ENCODE data around the gene ABLIM2.
A peak's percentile ranks its signal among the peaks of the same experiment; 100 is the strongest.

ABLIM2 gene

DNA sequence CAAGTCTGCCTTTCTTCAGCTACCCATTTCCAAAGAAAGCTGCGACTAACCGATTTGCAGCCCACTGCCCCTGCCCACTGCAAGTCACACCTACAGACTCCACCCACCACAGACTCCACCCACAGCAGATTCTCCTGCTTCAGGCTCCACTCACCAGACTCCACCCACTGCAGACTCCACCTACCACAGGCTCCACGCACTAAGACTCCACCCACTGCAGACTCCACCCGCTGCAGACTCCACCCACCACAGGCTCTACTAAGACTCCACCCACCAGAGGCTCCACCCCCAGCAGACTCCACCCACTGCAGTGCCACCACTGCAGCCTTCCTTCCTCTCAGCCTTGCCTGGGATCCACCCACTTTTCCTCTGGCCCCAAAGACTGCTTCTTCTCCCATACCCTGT is 41.3 kb downstream of the ABLIM2 start:
- Histone ChIP-seq H3K36me3 (ENCODE audit: control insufficient read depth, insufficient read depth, low read length) (no peaks in the 10 kb centered on the region), H3K27me3 (ENCODE audit: control insufficient read depth, insufficient read depth, low read length) (no peaks in the 10 kb centered on the region), H3K9me3 (ENCODE audit: control insufficient read depth, low read length) (no peaks in the 10 kb centered on the region), H3K4me1 (ENCODE audit: control insufficient read depth, insufficient read depth, low read length) (peaks cover 38% of the 10 kb centered on the region), H3K4me3 (ENCODE audit: low read length) (no peak overlapping the region), H3K9ac (ENCODE audit: low read length) (no peak overlapping the region)

GRCh38 chr4:8115916-8116315 is 42.7 kb downstream of the ABLIM2 start:
- Histone ChIP-seq H3K27me3 (ENCODE audit: control insufficient read depth, insufficient read depth, low read length) (no peaks in the 10 kb centered on the region), H3K4me1 (ENCODE audit: control insufficient read depth, insufficient read depth, low read length) (peaks cover 38% of the 10 kb centered on the region), H3K9ac (ENCODE audit: low read length) (no peak overlapping the region), H3K4me3 (ENCODE audit: low read length) (no peak overlapping the region), H3K36me3 (ENCODE audit: control insufficient read depth, insufficient read depth, low read length) (no peaks in the 10 kb centered on the region), H3K9me3 (ENCODE audit: control insufficient read depth, low read length) (no peaks in the 10 kb centered on the region)

DNA sequence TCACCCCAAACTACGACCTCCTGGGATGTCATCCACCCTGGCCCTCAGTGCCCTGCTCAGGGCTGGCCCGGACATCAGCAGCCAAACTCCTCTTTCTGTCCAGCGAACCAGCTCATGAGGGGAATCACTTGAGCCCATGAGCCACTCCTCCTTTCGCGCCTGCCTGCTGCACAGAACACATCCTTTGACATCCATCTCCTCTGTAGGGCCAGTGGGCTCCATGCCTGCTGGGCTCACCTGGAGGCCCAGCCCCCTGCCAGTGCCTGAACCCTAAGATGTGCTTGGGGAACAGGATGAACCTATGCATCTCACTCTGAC is 43.5 kb downstream of the ABLIM2 start:
- Histone ChIP-seq H3K36me3 (ENCODE audit: control insufficient read depth, insufficient read depth, low read length) (no peaks in the 10 kb centered on the region), H3K9me3 (ENCODE audit: control insufficient read depth, low read length) (no peaks in the 10 kb centered on the region), H3K27me3 (ENCODE audit: control insufficient read depth, insufficient read depth, low read length) (no peaks in the 10 kb centered on the region), H3K4me1 (ENCODE audit: control insufficient read depth, insufficient read depth, low read length) (peaks cover 38% of the 10 kb centered on the region), H3K4me3 (ENCODE audit: low read length) (no peak overlapping the region), H3K9ac (ENCODE audit: low read length) (no peak overlapping the region)

- H3K4me1 ChIP-seq (ENCODE audit: control insufficient read depth, insufficient read depth, low read length): peaks cover 38% of the 10 kb centered on the region
- no peaks in the 10 kb centered on the region for H3K9me3 ChIP-seq (ENCODE audit: control insufficient read depth, low read length)
- no peak overlapping the region for H3K4me3 ChIP-seq (ENCODE audit: low read length)
These were observed 44.0 kb downstream of the ABLIM2 start for GRCh38 chr4:8114456-8115202.

GRCh38 chr4:8113611-8114377 is 44.8 kb downstream of the ABLIM2 start:
- Histone ChIP-seq H3K36me3 (ENCODE audit: control insufficient read depth, insufficient read depth, low read length) (no peaks in the 10 kb centered on the region), H3K9me3 (ENCODE audit: control insufficient read depth, low read length) (no peaks in the 10 kb centered on the region), H3K9ac (ENCODE audit: low read length) (peak overlapping the region; percentile 58), H3K4me3 (ENCODE audit: low read length) (peak overlapping the region; percentile 38), H3K4me1 (ENCODE audit: control insufficient read depth, insufficient read depth, low read length) (peaks cover 42% of the 10 kb centered on the region), H3K27me3 (ENCODE audit: control insufficient read depth, insufficient read depth, low read length) (no peaks in the 10 kb centered on the region)

More at GRCh38 chr4:8114456-8115202, 44.0 kb downstream of the ABLIM2 start:
- H3K9ac ChIP-seq (ENCODE audit: low read length): peak overlapping the region; percentile 58
- H3K27me3 ChIP-seq (ENCODE audit: control insufficient read depth, insufficient read depth, low read length): no peaks in the 10 kb centered on the region
- H3K36me3 ChIP-seq (ENCODE audit: control insufficient read depth, insufficient read depth, low read length): no peaks in the 10 kb centered on the region

GRCh38 chr4:8112672-8113071 is 45.9 kb downstream of the ABLIM2 start:
- no peak overlapping the region for H3K4me3 ChIP-seq (ENCODE audit: low read length)
- H3K9me3 ChIP-seq (ENCODE audit: control insufficient read depth, low read length): no peaks in the 10 kb centered on the region
- no peaks in the 10 kb centered on the region for H3K27me3 ChIP-seq (ENCODE audit: control insufficient read depth, insufficient read depth, low read length)
- H3K9ac ChIP-seq (ENCODE audit: low read length): peak overlapping the region; percentile 58
- H3K4me1 ChIP-seq (ENCODE audit: control insufficient read depth, insufficient read depth, low read length): peaks cover 47% of the 10 kb centered on the region
- no peaks in the 10 kb centered on the region for H3K36me3 ChIP-seq (ENCODE audit: control insufficient read depth, insufficient read depth, low read length)

DNA sequence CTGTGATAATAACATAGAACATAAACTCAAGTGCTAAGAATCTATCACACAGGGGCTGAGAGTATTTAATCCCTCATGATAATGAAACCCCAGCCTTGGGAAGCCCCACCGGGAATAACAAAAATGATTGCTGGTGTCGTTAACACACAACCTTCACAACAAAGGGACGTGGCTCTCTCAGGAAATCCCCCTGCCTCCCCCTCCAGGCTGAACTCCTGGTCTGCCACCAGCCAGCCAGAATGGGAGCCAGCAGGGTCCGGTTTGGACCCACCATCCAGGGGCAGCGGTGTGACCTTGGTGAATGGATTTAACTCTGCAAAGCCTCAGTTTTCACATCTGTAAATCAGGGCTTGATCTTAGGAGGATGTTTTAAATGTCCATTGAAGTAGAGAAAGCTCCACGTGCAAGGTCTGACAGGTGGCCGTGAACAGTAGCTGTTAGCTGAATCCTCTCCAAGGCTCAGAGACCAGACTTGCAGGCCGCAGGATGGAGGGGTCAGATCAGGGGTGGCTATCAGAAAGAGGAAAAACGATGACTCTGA is 46.5 kb downstream of the ABLIM2 start:
- Histone ChIP-seq H3K27me3 (ENCODE audit: control insufficient read depth, insufficient read depth, low read length) (no peaks in the 10 kb centered on the region), H3K36me3 (ENCODE audit: control insufficient read depth, insufficient read depth, low read length) (no peaks in the 10 kb centered on the region), H3K4me1 (ENCODE audit: control insufficient read depth, insufficient read depth, low read length) (peaks cover 44% of the 10 kb centered on the region), H3K9ac (ENCODE audit: low read length) (no peak overlapping the region), H3K4me3 (ENCODE audit: low read length) (no peak overlapping the region), H3K9me3 (ENCODE audit: control insufficient read depth, low read length) (no peaks in the 10 kb centered on the region)

DNA sequence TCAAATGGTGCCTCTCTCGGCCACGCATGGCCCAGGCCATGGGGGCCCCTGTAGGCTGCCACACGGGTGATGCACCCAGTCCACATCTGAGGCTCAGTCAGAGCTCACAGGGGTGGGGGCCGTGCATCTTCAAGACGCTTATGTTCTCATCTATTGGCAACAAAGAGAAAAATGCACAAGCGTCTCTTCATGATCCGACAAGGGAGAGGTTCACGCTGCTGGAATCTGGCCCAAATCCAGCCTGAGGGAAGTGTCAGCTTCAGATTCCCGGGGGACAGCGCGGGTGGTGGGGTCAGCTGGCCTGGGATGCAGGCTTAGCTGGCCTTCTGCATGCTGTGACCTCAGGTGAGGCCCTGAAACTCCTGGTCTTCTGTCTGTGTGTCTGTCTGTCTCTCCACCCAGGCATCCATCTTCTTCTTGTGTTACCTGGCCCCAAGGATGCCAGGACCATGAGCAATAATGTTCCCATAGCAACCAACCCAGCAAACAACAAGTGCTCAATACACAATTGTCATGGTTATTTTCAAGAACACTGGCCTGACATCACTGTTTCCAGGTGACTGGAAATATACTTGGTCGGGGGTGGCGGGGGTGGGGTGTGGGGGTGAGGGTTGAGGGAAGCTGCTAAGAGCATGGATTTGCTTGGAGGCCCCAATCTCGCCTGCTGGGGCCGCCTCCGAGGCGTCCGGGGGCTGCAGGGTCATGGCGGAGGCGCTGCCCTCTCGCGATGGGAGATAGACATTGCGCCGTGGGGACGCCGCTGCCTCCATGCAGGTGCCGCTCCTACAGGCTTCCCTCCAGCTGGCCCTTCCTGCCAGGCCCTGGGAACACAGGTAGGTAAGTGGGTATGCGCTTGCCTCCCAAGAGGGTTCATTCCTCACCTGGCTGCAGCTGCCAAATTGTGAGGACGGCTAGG is 48.3 kb downstream of the ABLIM2 start:
- H3K27me3 ChIP-seq (ENCODE audit: control insufficient read depth, insufficient read depth, low read length): no peaks in the 10 kb centered on the region
- no peaks in the 10 kb centered on the region for H3K9me3 ChIP-seq (ENCODE audit: control insufficient read depth, low read length)
- H3K36me3 ChIP-seq (ENCODE audit: control insufficient read depth, insufficient read depth, low read length): no peaks in the 10 kb centered on the region
- H3K4me1 ChIP-seq (ENCODE audit: control insufficient read depth, insufficient read depth, low read length): peaks cover 44% of the 10 kb centered on the region
- no peak overlapping the region for H3K4me3 ChIP-seq (ENCODE audit: low read length)
- no peak overlapping the region for H3K9ac ChIP-seq (ENCODE audit: low read length)

DNA sequence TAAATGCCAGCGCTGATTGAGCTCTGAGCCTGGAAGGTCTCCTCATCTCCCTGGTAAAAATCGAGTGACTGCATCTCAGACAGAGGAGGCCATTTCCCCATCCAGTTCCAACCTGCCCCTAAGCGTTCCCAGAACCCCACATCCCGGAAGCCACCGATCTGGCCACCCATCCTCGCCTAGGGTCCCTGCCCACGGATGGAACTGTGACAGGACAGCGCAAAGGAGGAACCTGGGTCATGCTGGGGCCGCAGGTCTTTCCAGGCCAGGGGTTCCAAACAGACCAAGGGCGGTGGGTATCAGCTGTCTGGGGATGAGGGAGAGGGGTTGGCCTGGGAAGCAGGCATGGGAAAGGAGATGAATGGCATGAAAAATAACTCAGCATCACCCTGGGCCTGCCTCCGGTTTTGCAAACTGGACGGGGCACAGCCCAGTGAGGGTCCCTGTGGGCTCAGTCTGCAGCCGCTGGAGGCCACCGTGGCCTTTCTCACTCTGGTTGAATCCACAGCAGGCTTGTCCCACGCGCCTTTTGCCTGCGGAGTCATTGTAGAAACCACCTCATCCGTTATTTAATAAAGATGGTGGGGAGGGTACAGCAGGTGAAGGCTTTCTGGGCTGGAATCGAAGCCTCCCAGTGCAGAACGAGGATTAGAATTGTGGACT is 49.1 kb downstream of the ABLIM2 start:
- Histone ChIP-seq H3K36me3 (ENCODE audit: control insufficient read depth, insufficient read depth, low read length) (no peaks in the 10 kb centered on the region), H3K9ac (ENCODE audit: low read length) (no peak overlapping the region), H3K27me3 (ENCODE audit: control insufficient read depth, insufficient read depth, low read length) (no peaks in the 10 kb centered on the region), H3K4me3 (ENCODE audit: low read length) (no peak overlapping the region), H3K4me1 (ENCODE audit: control insufficient read depth, insufficient read depth, low read length) (peaks cover 36% of the 10 kb centered on the region), H3K9me3 (ENCODE audit: control insufficient read depth, low read length) (no peaks in the 10 kb centered on the region)

- no peak overlapping the region for H3K9ac ChIP-seq (ENCODE audit: low read length)
- peaks cover 31% of the 10 kb centered on the region for H3K4me1 ChIP-seq (ENCODE audit: control insufficient read depth, insufficient read depth, low read length)
- no peak overlapping the region for H3K4me3 ChIP-seq (ENCODE audit: low read length)
- no peaks in the 10 kb centered on the region for H3K27me3 ChIP-seq (ENCODE audit: control insufficient read depth, insufficient read depth, low read length)
- H3K9me3 ChIP-seq (ENCODE audit: control insufficient read depth, low read length): no peaks in the 10 kb centered on the region
- no peaks in the 10 kb centered on the region for H3K36me3 ChIP-seq (ENCODE audit: control insufficient read depth, insufficient read depth, low read length)
These were observed 49.6 kb downstream of the ABLIM2 start for GRCh38 chr4:8108991-8109390.

DNA sequence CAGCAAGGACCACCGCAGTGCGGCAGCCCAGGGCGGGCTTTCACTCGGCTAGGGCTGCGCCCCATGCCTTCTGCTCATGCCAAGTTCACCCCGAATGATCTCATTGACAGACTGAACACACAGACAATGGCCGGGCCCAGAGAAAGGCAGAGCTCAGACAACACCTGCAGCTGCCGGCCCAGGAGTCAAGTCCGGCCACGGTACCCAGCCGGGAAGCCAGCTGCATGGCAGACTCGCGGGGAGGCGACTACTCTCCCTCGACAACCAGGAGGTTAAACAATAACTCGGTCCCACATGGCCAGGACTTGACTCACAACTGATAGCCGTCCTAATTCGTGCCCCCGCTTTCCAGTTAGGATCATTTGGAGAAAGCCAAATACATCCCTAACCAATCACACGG is 50.4 kb downstream of the ABLIM2 start:
- Histone ChIP-seq H3K9me3 (ENCODE audit: control insufficient read depth, low read length) (no peaks in the 10 kb centered on the region), H3K27me3 (ENCODE audit: control insufficient read depth, insufficient read depth, low read length) (no peaks in the 10 kb centered on the region), H3K9ac (ENCODE audit: low read length) (no peak overlapping the region), H3K4me3 (ENCODE audit: low read length) (no peak overlapping the region), H3K4me1 (ENCODE audit: control insufficient read depth, insufficient read depth, low read length) (peaks cover 24% of the 10 kb centered on the region), H3K36me3 (ENCODE audit: control insufficient read depth, insufficient read depth, low read length) (no peaks in the 10 kb centered on the region)
